ENCODE measurements around the gene SMPDL3A. TPM values are rescaled to one million over a fixed set of nuclear protein-coding genes. Genes with fewer than 3 reads are reported as not detected.

Gene SMPDL3A
- total and polyA plus RNA-seq, 2 of the 13 experiments (the other 11 are each of a cell fraction or from before 2014, with no cell fraction given), result 7.8 to 17.3 TPM

DNA sequence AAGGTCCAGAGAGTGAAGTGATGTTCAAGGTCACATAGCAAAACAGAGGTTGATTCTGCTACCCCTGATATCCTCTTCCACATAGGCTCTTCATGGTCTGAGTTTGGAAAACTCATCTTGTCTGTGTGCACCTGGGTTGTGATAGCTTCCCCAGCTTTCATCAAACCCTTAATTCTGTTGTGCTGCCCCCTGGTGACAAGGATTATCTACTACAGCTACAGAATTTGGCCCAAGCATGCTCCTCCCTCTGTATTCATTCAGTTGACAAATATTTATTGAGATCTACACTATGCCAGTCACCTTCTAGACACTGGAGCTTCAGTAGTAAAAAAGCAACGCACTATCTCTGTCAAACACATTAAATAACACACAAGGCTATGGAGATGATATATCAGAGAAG, 50.4 kb downstream of the SMPDL3A start (continued):
- TF ChIP-seq, protein P1, sequence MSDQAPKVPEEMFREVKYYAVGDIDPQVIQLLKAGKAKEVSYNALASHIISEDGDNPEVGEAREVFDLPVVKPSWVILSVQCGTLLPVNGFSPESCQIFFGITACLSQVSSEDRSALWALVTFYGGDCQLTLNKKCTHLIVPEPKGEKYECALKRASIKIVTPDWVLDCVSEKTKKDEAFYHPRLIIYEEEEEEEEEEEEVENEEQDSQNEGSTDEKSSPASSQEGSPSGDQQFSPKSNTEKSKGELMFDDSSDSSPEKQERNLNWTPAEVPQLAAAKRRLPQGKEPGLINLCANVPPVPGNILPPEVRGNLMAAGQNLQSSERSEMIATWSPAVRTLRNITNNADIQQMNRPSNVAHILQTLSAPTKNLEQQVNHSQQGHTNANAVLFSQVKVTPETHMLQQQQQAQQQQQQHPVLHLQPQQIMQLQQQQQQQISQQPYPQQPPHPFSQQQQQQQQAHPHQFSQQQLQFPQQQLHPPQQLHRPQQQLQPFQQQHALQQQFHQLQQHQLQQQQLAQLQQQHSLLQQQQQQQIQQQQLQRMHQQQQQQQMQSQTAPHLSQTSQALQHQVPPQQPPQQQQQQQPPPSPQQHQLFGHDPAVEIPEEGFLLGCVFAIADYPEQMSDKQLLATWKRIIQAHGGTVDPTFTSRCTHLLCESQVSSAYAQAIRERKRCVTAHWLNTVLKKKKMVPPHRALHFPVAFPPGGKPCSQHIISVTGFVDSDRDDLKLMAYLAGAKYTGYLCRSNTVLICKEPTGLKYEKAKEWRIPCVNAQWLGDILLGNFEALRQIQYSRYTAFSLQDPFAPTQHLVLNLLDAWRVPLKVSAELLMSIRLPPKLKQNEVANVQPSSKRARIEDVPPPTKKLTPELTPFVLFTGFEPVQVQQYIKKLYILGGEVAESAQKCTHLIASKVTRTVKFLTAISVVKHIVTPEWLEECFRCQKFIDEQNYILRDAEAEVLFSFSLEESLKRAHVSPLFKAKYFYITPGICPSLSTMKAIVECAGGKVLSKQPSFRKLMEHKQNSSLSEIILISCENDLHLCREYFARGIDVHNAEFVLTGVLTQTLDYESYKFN (CRISPR knock-in tag; conservative IDR thresholded peaks at IDR 0.05), result no peak
- TF ChIP-seq ATF7 (IDR thresholded peaks at IDR 0.05) (no peak), ATF7 (CRISPR knock-in tag; IDR thresholded peaks at IDR 0.05) (no peak), POLR2G (IDR thresholded peaks at IDR 0.05; ENCODE audit: low read depth, low read length) (no peak), ZMAT3 (CRISPR knock-in tag; conservative IDR thresholded peaks at IDR 0.05) (no peak), HOXA9 (CRISPR knock-in tag; IDR thresholded peaks at IDR 0.05; ENCODE audit: borderline replicate concordance) (no peak), SALL1 (CRISPR knock-in tag; IDR thresholded peaks at IDR 0.05) (no peak), ZNF547 (CRISPR knock-in tag; IDR thresholded peaks at IDR 0.05) (no peak), ZNF790 (CRISPR knock-in tag; IDR thresholded peaks at IDR 0.05; ENCODE audit: borderline replicate concordance) (0 out of 2 replicates have a peak, but pooled peaks have one; percentile 34), ZNF629 (CRISPR knock-in tag; conservative IDR thresholded peaks at IDR 0.05) (no peak), FOXK1 (CRISPR knock-in tag; IDR thresholded peaks at IDR 0.05; ENCODE audit: borderline replicate concordance, low read depth) (no peak), ZNF619 (CRISPR knock-in tag; IDR thresholded peaks at IDR 0.05) (no peak), ISL2 (CRISPR knock-in tag; IDR thresholded peaks at IDR 0.05) (no peak), DNMT3B (CRISPR knock-in tag; conservative IDR thresholded peaks at IDR 0.05) (no peak), ZNF572 (CRISPR knock-in tag; IDR thresholded peaks at IDR 0.05) (no peak), ZKSCAN5 (CRISPR knock-in tag; IDR thresholded peaks at IDR 0.05) (no peak), MIXL1 (CRISPR knock-in tag; IDR thresholded peaks at IDR 0.05) (0 out of 2 replicates have a peak, but pooled peaks have one; percentile 23), CBFB (CRISPR knock-in tag; IDR thresholded peaks at IDR 0.05) (no peak)
- TF ChIP-seq, protein P2, sequence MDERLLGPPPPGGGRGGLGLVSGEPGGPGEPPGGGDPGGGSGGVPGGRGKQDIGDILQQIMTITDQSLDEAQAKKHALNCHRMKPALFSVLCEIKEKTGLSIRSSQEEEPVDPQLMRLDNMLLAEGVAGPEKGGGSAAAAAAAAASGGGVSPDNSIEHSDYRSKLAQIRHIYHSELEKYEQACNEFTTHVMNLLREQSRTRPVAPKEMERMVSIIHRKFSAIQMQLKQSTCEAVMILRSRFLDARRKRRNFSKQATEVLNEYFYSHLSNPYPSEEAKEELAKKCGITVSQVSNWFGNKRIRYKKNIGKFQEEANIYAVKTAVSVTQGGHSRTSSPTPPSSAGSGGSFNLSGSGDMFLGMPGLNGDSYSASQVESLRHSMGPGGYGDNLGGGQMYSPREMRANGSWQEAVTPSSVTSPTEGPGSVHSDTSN (CRISPR knock-in tag; IDR thresholded peaks at IDR 0.05), result no peak
- TF ChIP-seq, protein P3, sequence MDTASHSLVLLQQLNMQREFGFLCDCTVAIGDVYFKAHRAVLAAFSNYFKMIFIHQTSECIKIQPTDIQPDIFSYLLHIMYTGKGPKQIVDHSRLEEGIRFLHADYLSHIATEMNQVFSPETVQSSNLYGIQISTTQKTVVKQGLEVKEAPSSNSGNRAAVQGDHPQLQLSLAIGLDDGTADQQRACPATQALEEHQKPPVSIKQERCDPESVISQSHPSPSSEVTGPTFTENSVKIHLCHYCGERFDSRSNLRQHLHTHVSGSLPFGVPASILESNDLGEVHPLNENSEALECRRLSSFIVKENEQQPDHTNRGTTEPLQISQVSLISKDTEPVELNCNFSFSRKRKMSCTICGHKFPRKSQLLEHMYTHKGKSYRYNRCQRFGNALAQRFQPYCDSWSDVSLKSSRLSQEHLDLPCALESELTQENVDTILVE (CRISPR knock-in tag; IDR thresholded peaks at IDR 0.05), result no peak
- TF ChIP-seq, protein P4, sequence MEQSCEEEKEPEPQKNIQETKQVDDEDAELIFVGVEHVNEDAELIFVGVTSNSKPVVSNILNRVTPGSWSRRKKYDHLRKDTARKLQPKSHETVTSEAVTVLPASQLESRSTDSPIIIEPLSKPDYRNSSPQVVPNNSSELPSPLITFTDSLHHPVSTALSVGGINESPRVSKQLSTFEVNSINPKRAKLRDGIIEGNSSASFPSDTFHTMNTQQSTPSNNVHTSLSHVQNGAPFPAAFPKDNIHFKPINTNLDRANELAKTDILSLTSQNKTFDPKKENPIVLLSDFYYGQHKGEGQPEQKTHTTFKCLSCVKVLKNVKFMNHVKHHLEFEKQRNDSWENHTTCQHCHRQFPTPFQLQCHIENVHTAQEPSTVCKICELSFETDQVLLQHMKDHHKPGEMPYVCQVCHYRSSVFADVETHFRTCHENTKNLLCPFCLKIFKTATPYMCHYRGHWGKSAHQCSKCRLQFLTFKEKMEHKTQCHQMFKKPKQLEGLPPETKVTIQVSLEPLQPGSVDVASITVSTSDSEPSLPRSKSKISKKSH (CRISPR knock-in tag; IDR thresholded peaks at IDR 0.05; ENCODE audit: borderline replicate concordance), result no peak
- TF ChIP-seq, protein P5, sequence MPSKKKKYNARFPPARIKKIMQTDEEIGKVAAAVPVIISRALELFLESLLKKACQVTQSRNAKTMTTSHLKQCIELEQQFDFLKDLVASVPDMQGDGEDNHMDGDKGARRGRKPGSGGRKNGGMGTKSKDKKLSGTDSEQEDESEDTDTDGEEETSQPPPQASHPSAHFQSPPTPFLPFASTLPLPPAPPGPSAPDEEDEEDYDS (CRISPR knock-in tag; IDR thresholded peaks at IDR 0.05), result no peak
- TF ChIP-seq, protein P6, sequence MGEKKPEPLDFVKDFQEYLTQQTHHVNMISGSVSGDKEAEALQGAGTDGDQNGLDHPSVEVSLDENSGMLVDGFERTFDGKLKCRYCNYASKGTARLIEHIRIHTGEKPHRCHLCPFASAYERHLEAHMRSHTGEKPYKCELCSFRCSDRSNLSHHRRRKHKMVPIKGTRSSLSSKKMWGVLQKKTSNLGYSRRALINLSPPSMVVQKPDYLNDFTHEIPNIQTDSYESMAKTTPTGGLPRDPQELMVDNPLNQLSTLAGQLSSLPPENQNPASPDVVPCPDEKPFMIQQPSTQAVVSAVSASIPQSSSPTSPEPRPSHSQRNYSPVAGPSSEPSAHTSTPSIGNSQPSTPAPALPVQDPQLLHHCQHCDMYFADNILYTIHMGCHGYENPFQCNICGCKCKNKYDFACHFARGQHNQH (CRISPR knock-in tag; IDR thresholded peaks at IDR 0.05), result no peak
